GM21619 (cell line): ENCODE measurements around the gene FSCN2.
"Not testable (repeated sequence)": the region's sequence is repeated elsewhere in the genome, so short reads cannot be mapped to it uniquely, and the experiment has no call there.

ENCODE experiments used
- ATAC-seq: cut with Tn5 transposase; IDR thresholded peaks from one replicate; pipeline ENCODE4 v1.9.1; 2021; ENCODE audit not compliant: unreplicated experiment

Gene FSCN2

DNA sequence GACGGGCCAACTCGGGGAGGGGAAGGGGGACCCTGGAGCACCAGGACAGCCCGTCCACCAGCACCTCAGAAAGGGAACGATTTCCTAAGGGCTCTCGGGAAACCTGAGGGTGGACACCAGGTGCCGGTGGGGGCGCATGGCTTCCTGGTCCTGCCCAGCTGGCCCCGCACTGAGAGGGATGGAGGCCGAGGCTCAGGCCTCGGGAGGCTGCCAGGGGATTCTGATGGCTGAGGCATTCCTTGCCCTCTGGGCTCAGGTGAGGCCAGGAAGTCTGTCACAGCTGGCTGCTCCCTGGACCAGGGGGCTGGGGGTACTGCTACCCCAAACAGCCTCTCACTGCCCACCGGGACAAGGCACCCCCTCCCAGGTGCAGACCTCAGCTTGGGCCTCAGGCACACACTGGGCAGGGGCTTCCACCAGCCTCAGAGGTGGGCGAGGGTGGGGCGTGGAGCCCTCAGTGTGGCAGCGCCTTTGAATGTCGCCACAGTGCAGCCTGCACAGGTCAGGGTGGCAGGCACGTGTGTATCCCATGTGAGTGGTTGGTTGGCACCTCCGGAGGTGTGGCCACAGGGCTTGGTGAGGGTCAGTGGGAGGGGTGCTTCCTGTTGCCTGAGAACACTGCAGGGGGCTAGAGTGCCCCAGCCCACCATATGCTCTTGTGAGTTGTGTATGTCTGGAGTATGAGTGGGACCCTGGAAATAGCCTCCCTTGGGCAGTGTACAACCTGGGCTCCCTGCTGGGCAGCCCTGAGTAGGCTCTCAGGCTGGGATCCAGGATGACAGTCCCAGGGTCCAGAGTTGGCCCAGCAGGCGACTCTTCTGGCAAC, 3.9 kb upstream of the FSCN2 start:
- ATAC-seq = no peak

GRCh38 chr17:81524865-81525159, 3.4 kb upstream of the FSCN2 start:
- no peak for ATAC-seq

DNA sequence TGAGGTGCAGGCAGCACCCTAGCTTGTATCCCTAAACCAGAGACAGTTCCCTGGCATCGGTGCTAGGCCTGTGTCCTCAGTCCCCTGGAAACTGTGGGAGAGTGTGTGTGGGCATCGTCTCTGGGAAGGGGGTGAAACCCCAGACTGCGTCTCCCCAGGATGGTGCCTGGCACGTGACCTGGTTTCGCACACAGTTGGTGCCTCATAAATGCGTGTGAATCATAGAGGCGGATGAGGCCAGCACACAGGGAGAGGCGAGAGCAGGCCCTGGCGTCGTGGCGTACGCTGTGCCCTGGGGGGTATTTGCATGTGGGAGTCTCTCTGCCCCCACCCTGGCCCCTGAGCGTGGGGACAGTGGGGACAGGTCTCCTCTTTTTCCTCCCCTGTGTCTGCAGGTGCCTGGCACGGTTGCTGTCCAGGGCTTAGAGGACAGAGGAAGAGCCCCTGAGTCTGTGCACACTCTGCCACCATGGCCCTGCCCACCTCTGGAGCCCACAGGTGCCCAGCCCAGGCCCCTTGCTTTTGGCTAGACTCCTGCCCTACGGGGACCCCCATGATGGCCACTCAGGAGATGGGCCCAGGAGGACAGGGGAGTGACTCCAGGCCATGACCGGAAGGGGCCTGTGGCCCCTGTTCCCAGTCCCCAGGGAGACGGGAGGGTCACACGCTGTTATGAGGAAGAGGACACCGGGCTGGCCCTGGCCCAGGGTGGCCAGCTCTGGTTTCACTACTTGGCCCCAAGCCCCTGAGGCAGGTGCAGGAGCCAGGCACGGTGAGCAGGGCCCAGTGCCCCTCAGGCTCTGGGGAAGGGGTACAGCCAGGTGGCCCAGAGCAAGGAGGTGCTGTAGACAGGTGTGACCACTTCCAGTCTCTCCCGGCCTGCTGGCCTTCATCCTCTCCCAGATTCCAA, 1.3 kb upstream of the FSCN2 start:
- ATAC-seq = no peak

- no peak for ATAC-seq
Observed at GRCh38 chr17:81528384-81528650, 140 bp downstream of the FSCN2 start.

GRCh38 chr17:81528651-81529436, 667 bp downstream of the FSCN2 start:
- ATAC-seq = no peak

DNA sequence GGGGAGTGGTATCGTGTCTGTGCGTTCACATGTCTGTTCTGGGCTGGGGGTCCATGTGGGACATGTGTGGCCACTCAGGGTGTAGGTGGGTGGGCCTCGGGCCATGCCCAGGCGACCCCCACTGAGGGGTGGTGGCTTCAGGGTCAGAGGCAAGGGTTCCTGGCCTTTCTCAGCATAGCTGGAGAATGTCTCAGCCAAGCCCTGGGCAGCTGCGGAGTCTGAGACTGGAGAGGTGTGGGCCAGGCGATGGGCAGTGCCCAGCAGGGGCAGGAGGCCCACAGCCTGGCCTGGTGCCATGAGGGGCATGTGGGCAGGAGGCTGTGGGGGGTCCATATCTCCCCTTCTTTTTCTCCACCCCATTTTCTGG, 1.2 kb downstream of the FSCN2 start:
- ATAC-seq = no peak

GRCh38 chr17:81531013-81531412, 2.8 kb downstream of the FSCN2 start:
- ATAC-seq = not testable (repeated sequence)

GRCh38 chr17:81531998-81532404, 3.8 kb downstream of the FSCN2 start:
- ATAC-seq = not testable (repeated sequence)

GRCh38 chr17:81532490-81533287, 4.5 kb downstream of the FSCN2 start:
- no peak for ATAC-seq

DNA sequence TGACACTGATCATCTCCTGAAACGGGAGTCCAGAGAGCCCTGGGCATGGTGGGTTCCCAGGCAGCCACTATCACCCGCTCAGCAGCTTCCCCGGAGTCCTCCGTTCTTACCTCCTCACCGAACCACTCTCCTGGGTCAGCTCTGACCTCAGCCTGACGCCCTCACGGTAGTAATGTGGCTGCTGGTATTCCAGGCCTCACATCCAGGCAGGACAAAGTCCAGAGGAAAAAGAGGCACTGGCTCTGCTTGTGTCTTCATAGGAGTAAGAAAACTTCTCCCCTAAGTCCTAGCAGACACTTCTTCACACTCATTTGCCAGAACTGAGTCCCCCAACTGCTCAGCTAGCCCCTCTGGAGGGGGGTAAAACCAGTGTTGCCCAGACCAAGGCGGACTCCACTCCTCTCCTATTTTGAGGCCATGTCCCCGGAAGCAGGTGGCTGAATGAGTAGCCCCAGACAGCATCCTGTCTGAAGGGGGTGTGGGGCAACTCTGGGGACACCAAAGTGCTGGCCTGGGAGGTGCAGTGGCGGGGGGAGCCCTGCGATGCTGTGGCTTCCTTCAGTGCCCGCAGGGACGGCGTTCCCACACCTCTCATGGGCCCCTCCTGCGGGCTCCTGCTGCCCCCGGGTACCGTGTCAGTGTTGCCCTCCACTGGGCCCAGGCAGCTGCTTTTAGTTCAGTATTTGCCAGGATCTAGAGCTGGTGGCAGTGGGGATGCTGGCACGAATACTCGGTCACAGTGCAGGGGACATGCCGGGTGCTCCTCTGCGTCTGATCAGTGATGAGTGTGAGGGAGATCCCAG, 5.4 kb downstream of the FSCN2 start:
- ATAC-seq = no peak

DNA sequence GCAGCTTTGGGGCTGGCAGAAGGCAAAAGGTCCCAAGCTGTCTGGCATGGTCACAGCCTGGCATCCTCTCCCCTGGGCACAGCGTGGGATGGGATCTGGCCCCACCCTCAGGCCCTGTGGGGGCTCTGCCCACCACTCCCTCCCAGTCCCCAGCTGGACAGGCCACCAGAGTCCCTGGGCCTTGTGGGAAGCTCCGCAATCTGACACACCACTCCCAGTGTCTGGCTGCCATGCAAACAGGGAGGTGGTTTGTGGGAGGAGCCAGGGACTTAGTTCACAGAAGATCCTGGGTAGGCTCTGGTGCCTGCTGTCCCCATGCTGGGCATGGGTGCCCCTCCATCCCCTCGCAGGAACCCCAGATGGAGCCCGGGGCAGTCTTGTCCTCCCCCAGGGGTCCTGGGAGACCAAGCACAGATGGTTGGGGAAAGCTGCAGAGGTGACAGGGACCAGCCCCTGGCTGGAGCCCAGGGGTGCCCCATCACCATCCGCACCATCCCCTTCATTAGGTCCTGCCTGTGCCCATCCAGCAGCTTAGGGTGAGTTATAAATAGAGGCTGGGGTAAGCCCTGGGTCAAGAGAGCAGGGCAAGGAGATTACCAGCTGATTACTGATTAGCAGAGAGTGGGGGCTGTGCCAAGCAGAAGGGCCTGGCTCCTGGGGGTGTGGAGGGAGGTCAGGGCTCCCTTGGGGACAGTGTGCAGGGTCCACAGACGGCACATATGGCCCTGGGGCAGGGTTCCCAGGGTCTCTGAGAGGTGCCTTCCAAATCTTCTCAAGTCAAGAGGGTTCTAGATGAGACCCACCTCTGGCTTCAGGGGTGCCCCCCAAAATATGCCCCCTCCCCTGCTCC, 6.2 kb downstream of the FSCN2 start:
- ATAC-seq = no peak

DNA sequence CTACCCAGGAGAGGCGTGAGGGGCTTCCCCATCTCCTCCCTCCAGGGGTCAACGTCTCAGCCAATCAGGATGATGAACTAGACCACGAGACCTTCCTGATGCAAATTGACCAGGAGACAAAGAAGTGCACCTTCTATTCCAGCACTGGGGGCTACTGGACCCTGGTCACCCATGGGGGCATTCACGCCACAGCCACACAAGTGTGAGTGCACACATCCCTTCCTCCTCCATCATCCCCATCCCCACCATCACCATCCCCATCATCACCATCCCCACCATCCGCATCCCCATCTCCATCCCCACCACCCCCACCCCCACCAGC, 6.8 kb downstream of the FSCN2 start:
- no peak for ATAC-seq

DNA sequence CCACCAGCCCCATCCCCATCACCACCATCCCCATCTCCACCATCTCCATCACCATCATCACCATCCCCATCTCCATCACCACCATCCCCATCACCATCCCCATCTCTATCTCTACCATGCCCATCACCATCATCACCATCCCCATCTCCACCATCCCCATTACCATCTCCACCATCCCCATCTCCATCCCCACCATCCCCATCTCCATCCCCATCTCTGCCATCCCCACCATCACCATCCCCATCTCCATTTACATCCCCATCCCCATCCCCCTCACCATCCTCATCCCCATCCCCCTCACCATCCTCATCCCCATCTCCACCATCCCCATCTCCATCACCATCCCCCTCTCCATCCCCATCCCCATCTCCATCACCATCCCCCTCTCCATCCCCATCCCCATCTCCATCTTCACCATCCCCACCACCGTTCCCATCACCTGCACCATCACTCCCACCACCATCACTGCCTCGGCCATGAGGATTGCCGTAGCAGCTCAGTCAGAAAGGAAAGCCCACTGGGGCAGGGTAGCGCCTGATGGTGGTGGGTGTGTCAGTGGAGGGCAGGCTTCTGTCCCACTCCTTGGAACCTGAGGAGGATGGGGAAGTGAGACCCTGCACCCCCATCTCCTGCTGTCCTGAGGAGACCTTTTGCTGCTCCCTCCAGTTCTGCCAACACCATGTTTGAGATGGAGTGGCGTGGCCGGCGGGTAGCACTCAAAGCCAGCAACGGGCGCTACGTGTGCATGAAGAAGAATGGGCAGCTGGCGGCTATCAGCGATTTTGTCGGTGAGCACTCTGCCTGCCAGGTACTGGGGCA, 7.5 kb downstream of the FSCN2 start:
- no peak for ATAC-seq

GRCh38 chr17:81536299-81537290, 8.4 kb downstream of the FSCN2 start:
- ATAC-seq = no peak

DNA sequence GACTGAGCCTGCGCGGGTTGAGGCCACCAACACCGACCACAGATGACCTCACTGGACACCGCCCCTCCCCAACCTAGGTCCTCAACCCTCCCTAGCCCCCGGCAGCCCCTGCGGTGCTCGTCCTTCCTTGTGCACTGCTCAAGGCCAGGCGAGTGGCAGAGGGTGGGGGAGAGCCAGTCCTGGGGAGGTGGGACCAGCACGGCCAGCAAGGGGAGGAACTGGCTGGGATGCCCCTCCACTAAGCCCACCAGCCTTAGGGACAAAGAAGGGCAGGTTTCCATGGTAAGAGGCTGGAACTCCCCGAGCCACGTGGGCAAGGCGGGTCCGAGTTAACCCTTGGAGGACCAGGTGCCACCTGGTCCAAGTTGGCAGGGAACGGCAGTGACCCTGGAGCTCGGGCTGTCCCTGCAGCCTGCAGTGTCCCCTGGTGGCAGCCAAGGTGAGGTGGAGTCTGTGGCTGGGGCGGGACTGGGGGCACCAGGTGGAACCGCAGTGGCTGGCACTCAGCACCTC, 9.2 kb downstream of the FSCN2 start:
- no peak for ATAC-seq

- no peak for ATAC-seq
Observed at GRCh38 chr17:81537856-81538555, 9.8 kb downstream of the FSCN2 start.
